GM21515 (cell line): ENCODE measurements around the gene LTV1.
"Not testable (repeated sequence)": the region's sequence is repeated elsewhere in the genome, so short reads cannot be mapped to it uniquely, and the experiment has no call there.

Experiments
- ATAC-seq: cut with Tn5 transposase; IDR thresholded peaks from one replicate; pipeline ENCODE4 v1.9.1; 2021; ENCODE audit not compliant: unreplicated experiment

LTV1 gene

GRCh38 chr6:143842902-143843676 lies at the start of gene LTV1:
Gene LTV1, plus strand, starts transcription at chr6:143843338. Its CDS starts 140 bp downstream, at chr6:143843478.
- peak; percentile 100 for ATAC-seq

- ATAC-seq: not testable (repeated sequence)
Measured at GRCh38 chr6:143796551-143796950, 46.6 kb upstream of the LTV1 start.

- ATAC-seq: not testable (repeated sequence)
Measured at GRCh38 chr6:143798487-143798886, 44.7 kb upstream of the LTV1 start.

- ATAC-seq: no peak
Measured at GRCh38 chr6:143802833-143803565, 40.1 kb upstream of the LTV1 start.

DNA sequence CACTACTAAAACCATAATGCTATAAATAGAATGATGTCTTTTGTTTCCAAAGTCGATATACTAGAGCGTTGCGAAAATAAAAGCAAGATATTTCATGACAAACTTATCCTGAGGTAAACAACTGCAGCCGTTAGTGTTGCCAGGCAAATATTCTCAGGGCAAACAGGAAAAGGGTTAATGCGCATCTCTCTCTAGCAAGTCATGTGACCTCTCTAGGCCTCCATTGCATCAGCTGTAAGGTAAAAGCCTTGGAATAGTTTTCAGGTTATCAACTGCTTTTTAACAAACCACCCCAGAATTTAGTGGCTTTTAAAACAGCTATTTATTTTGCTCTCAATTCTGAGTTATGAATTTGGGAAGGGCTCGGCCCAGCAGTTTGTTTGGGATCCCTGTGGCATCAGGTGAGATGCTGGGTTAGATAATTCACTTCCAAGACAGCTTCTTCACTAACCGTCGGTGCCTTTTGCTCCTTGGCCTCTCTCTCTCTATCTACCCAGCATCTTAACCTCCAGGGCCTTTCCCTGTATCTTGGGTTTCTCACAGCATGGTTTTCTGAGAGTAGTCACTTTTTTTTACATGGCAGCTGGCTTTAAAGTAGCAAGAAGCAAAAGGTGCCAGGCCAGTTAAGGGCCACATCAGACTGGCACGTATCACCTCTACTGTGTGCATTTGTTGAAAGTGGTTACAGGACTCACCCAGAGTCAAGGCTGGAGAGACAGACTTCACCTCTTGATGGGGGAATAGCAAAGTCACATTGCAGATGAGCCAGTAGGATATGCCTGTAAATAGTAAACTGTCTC lies 39.2 kb upstream of the LTV1 start:
- no peak for ATAC-seq

GRCh38 chr6:143804835-143805239 lies 38.3 kb upstream of the LTV1 start:
- no peak for ATAC-seq

- ATAC-seq: no peak
Measured at GRCh38 chr6:143806282-143807102, 36.6 kb upstream of the LTV1 start.

- no peak for ATAC-seq
Measured at GRCh38 chr6:143807103-143807772, 35.9 kb upstream of the LTV1 start.

DNA sequence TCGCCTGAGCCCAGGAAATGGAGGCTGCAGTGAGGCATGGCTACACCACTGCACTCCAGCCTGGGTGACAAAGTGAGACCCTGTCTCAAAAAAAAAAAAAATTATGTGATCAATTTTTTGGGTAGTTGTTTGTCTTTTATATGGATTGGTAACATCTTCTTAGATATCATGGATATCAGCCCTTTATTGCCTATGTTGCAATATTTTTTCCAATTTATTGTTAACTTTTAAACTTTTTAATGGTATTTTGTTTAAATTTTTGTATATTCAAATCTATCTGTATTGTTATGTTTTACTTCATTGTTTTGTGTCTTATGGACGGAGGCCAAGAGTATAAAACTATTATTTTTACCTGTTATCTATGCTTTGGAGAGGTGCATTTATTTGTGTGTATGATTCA lies 32.4 kb upstream of the LTV1 start:
- no peak for ATAC-seq

DNA sequence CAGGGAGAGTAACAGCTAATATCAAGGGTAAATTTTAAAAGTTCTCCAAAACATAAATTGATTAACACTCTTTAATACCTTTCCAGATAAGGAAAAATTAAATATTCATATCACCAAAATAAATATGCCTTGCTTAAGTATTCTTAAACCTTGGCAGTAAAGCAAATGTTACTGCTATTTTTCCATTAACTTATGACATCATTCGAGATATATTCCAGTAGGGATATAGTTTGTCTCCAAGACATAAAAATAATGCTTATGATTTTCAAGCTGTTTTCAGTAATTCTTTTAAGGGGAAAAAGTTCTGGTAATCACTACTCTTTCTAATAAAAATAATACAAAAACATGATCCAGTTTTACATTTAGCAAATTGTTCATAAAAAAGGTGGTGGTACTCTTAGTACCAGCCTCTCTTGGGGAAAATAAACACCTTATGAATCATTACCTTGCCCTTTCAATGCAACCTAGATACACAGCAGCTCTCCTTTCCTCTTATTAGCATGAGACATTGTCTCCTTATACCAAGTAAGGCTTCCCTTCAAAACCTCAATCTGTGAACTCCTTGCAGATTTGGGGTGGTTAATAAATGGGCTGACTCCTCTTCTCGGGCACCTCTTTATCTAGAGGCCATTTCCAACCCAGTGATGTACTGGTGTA lies 31.5 kb upstream of the LTV1 start:
- no peak for ATAC-seq

DNA sequence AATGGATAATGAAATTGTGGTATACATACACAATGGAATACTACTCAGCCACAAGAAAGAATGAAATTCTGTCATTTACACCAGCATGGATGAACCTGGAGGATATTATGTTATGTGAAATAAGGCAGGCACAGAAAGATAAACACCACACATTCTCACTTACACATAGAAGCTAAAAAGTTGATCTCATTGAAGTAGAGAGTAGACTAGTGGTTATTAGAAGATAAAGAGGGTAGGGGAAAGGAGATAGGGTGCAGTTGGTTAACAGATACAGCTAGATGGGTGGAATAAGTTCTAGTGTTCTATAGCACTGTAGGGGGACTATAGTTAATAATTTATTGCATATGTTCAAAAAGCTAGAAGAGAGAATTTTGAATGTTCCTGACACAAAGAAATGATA lies 25.5 kb upstream of the LTV1 start:
- ATAC-seq: no peak

DNA sequence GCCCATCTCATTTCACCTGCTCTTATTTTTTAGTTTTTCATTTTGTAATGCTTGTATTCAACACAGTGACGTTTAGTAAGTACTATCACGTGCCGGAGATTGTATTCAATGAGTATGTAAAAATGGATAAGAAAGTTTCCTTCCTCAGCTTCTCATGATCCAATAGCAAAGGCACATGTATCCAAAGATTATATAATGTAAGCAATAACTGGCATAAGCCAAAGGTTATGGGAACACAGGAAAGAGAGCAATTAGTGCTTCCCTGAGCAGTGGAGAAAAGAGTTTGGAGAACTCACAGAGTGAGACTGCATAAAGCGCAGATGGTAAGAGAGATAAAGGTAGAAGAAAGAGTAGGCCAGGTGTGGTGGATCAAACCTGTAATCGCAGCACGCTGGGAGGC lies 21.8 kb upstream of the LTV1 start:
- ATAC-seq: no peak

DNA sequence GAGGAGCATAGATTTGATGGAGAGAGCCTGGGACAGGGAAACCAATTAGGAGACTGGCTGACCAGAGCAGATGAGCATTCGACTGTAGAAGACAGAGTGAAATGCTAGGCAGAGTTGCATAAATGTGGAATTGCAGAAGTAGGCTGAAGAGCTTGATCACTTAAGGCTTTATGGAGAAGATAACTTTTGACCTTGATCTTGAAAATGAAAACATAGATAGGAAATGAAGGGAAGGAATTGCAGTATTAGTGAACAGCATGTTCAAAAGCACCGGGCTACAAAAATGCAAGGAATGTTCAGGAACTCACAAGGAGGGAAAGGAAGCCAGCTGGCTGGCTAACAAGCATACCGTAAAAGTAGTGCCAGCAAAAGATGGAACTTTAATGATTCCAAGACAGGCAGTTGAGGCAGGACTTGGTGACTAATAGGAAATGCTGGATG lies 20.5 kb upstream of the LTV1 start:
- ATAC-seq: no peak

- ATAC-seq: no peak
Measured at GRCh38 chr6:143823548-143823947, 19.6 kb upstream of the LTV1 start.

- no peak for ATAC-seq
Measured at GRCh38 chr6:143828572-143828971, 14.6 kb upstream of the LTV1 start.

DNA sequence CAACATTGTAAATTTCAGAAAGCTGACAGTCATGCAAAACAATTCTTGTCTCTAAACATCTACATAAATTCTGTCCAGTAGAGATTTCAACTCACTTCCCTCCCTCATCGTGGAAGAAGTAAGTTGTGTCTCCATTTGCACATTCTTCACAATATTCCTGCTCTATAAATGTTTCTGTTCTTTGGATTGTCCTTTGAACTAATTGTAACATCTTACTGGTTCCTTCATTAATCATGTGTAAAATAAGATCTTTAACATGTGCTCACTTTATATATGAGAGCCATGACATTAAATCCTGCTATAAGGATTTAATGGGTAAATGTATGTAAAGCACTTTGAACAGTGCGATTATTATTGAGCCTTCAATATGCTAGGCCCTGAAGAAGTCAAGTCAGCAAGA lies 7.0 kb upstream of the LTV1 start:
- ATAC-seq: no peak

DNA sequence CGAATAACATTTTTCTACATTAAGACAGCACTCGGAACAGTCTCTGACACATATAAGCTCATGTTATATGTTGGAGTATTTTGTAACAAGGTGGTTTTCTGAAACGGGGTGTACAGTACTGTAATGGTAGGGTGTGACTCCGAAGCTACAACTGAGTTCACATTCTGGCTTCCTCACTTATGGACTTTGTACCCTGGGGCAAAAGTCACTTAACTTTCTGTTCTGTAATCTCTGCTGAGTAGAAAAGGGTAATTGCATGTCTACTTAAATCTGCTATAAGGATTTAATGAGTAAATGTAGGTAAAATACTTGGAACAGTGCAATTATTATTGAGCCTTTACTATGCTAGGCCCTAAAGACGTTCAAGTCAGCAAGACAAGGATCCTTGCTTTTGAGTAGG lies 4.7 kb upstream of the LTV1 start:
- no peak for ATAC-seq

GRCh38 chr6:143839196-143839595 lies 3.9 kb upstream of the LTV1 start:
- ATAC-seq: no peak

GRCh38 chr6:143840595-143841265 lies 2.4 kb upstream of the LTV1 start:
- no peak for ATAC-seq
